Naive B cell (primary cell): ENCODE data around the gene BCOR. TPM values are rescaled to one million over a fixed set of nuclear protein-coding genes. Genes with fewer than 3 reads are reported as not detected.
A peak's percentile ranks its signal among the peaks of the same experiment; 100 is the strongest.

ENCODE experiments used
- ATAC-seq, 2 donors: fragments of 150-1000 bp; cut with Tn5 transposase; 2 replicates each; pipeline ENCODE4 v1.10.0; 2021; ENCODE audit warnings: low read depth in 2 of 2, mild to moderate bottlenecking in 2 of 2, moderate library complexity in 2 of 2
- DNase-seq: peaks from one replicate; pipeline ENCODE4 v3.0.0; 2022
- H3K27ac Mint-ChIP-seq, 6 donors: one replicate each; pipeline ENCODE4 v1.8.0; 2020 to 2022; ENCODE audit warnings: mild to moderate bottlenecking in 6 of 6, mixed read lengths in 6 of 6, moderate library complexity in 5 of 6, inconsistent platforms in 2 of 6
- H3K27me3 Mint-ChIP-seq, 3 donors: one replicate each; pipeline ENCODE4 v1.8.0; 2021 to 2022; ENCODE audit warnings: mixed read lengths in 3 of 3, mild to moderate bottlenecking in 1 of 3
- H3K36me3 Mint-ChIP-seq, 2 donors: one replicate each; pipeline ENCODE4 v1.8.0; 2020 to 2022; ENCODE audit warnings: mixed read lengths in 2 of 2, inconsistent platforms in 1 of 2, mild to moderate bottlenecking in 1 of 2
- H3K4me1 Mint-ChIP-seq, 3 donors: one replicate each; pipeline ENCODE4 v1.8.0; 2020 to 2022; ENCODE audit warnings: mixed read lengths in 3 of 3, inconsistent platforms in 1 of 3, mild to moderate bottlenecking in 1 of 3, moderate library complexity in 1 of 3
- H3K4me3 Mint-ChIP-seq, 8 donors: one replicate each; pipeline ENCODE4 v1.8.0; 2020 to 2022; ENCODE audit warnings: mild to moderate bottlenecking in 8 of 8, mixed read lengths in 8 of 8, moderate library complexity in 8 of 8, inconsistent platforms in 2 of 8
- H3K9me3 Mint-ChIP-seq, 7 donors: one replicate each; pipeline ENCODE4 v1.8.0; 2020 to 2022; ENCODE audit warnings: mixed read lengths in 7 of 7, mild to moderate bottlenecking in 5 of 7, inconsistent platforms in 2 of 7, moderate library complexity in 1 of 7
- polyA plus RNA-seq, 6 donors: library from polyadenylated mRNA; unstranded; fragments of 300-500 nt; fragmentation: Illumina TruSeq; gene quantifications; one replicate each; pipeline ENCODE4 v1.2.3, GENCODE V29; 2021; ENCODE audit warnings: low read depth in 6 of 6

BCOR gene
- polyA plus RNA-seq, 6 donors from 2014 or later: 3.4 to 15.5 (median 7.8) TPM

- peaks cover 44 to 85% (median 45%) of the 10 kb centered on the region in 3 donors for H3K4me1 Mint-ChIP-seq
- peak overlapping the region; percentile 74 to 89 (median 80) for H3K4me3 Mint-ChIP-seq
- H3K9me3 Mint-ChIP-seq: peaks cover 0 to 2% (median 0%) of the 10 kb centered on the region in 7 donors
- no peaks in the 10 kb centered on the region for H3K36me3 Mint-ChIP-seq
- DNase-seq: no peak
- H3K27me3 Mint-ChIP-seq: peaks cover 0 to 31% (median 0%) of the 10 kb centered on the region in 3 donors
- ATAC-seq: peak in 1 of 2 donors; percentile 10
- peak overlapping the region in 2 of 6 donors; percentile 62 to 69 for H3K27ac Mint-ChIP-seq
Measured at GRCh38 chrX:40084471-40085101, 13.2 kb downstream of the BCOR start.

DNA sequence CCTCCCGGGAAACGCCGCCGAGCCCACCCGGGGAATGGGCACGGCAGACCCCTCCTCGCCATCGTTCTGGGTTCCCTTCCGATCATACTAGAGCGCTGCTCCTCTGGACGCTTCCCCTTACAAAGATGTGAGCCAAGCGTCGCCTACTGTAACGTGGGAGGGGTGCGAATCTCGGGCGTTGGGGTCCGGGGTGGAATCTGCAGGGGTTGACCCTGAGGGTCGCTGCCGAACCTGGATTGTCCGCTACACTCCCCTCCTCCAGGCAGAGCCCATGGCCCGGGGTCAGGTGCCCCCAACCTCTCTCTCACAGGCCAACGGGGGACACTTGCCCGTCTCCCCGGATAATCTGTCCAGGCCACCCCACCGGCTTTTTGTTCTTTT, 13.8 kb downstream of the BCOR start:
- peak overlapping the region in 3 of 6 donors; percentile 59 to 85 (median 69) for H3K27ac Mint-ChIP-seq
- ATAC-seq (peak in 1 of 2 donors; percentile 22), DNase-seq (no peak)
- peaks cover 39 to 84% (median 39%) of the 10 kb centered on the region in 3 donors for H3K4me1 Mint-ChIP-seq
- H3K9me3 Mint-ChIP-seq: peaks cover 0 to 2% (median 0%) of the 10 kb centered on the region in 7 donors
- H3K4me3 Mint-ChIP-seq: peak overlapping the region; percentile 74 to 89 (median 80)
- H3K36me3 Mint-ChIP-seq: no peaks in the 10 kb centered on the region
- peaks cover 0 to 25% (median 0%) of the 10 kb centered on the region in 3 donors for H3K27me3 Mint-ChIP-seq

DNA sequence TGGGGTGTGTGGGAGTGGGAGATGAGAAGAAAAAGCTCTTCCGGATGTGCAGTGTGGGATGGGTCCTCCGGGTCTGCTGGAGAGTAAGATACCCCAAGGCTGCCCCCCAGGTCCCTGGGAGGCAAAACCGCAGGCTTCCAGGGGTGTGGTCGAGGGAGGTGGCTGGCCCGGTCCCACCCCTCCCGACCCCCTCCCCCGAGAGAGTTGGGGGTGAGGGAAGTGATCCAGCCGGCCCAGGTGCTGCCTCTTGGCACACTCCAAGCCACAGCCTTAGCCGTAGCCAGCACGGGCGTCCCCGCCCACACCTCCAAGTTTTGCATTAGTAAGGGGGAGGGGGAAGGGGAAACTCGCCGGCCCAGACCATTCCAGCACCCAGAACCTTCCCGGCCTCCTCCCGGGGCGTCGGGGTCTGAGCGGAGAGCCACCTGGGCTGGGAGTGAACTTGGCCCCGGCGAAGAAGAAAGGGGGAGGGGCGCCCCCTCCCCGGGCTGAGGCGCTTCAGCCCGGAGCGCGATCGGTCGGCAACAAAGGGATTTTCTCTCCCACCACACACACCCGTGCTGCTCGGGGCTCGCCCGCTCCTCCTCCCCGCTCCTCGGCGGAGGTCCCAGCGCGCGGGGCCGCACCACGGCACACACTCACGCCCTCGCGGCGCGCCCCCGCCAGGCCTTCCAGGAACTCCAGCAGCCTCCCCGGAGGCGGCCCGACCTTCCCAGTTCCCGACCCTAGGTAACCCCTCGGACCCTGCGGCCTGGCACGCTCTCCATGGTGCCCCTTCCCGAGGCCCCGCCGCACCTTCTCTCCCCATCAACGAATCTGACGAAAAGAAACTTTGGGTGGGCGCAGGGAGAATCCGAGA, 14.4 kb downstream of the BCOR start:
- Mint-ChIP-seq H3K27me3 (peaks cover 0 to 21% (median 0%) of the 10 kb centered on the region in 3 donors), H3K9me3 (peaks cover 0 to 1% (median 0%) of the 10 kb centered on the region in 7 donors), H3K4me3 (peak overlapping the region; percentile 74 to 89 (median 80)), H3K27ac (peak overlapping the region in 3 of 6 donors; percentile 16 to 85 (median 59)), H3K4me1 (peaks cover 34 to 78% (median 35%) of the 10 kb centered on the region in 3 donors), H3K36me3 (no peaks in the 10 kb centered on the region)
- DNase-seq (peak; percentile 39), ATAC-seq (peak; percentile 73)

DNA sequence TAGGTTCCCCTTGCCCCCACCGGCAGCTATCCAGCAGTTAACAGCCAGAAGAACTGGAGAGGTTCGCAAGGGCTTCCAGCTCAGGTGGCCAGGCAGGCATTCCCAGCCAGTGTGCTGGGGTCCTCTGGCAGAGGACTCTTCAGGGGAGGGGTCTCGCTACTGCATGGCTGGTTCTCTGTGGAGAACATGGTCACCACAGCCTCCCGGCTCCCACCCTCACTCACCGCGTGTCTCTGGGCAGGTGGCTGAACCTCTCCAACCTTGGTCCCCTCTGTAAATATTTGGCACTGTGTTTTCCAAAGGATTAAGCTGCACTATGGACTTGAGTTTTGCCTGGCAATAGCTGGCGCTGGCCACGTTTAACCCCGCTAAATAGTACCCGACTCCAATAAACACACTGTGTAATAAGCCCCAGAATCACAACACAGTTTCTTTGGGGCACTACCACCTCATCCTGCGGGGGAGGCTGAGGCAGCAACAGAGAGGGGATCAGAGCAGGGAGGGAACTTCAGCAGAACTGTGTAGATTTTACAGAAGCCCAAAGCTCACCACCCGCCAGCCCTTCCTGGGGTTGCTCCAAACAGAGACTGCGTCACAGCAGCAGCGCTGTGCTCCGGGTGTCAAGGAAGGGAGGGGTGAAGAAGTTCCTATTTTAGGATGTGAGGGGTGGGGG, 15.2 kb downstream of the BCOR start:
- Mint-ChIP-seq H3K27me3 (peaks cover 0 to 24% (median 0%) of the 10 kb centered on the region in 3 donors), H3K9me3 (peaks cover 0 to 1% (median 0%) of the 10 kb centered on the region in 7 donors), H3K4me1 (peaks cover 39 to 72% (median 41%) of the 10 kb centered on the region in 3 donors), H3K27ac (peak overlapping the region in 3 of 6 donors; percentile 12 to 76 (median 62)), H3K36me3 (no peaks in the 10 kb centered on the region), H3K4me3 (peak overlapping the region in 7 of 8 donors; percentile 39 to 83 (median 59))
- no peak for DNase-seq
- ATAC-seq: peak; percentile 26 to 39

DNA sequence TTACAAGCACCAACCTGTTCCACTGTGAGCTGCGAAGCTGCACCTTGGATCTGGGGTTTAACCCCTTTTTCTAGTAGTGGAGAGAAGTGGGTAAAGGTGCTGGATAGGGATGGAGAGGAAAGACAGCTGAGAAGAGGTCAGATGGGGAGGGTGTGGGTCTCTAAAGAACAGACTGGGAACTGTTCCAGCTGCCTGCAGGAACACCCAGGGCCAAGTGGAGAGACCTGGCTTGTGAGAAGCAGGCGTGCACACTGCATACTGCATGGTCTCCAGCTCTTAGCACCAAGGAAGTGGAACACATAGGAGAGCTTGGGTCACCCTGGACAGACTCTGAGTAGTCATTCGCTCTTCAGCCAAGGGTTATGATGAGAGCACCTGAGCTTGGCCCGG, 16.1 kb downstream of the BCOR start:
- Mint-ChIP-seq H3K9me3 (peaks cover 0 to 1% (median 0%) of the 10 kb centered on the region in 7 donors), H3K4me3 (peak overlapping the region in 5 of 8 donors; percentile 12 to 66 (median 52)), H3K36me3 (no peaks in the 10 kb centered on the region), H3K27ac (peak overlapping the region in 2 of 6 donors; percentile 70 to 91), H3K27me3 (peaks cover 0 to 19% (median 0%) of the 10 kb centered on the region in 3 donors), H3K4me1 (peaks cover 36 to 66% (median 40%) of the 10 kb centered on the region in 3 donors)
- DNase-seq: no peak
- ATAC-seq: no peak

DNA sequence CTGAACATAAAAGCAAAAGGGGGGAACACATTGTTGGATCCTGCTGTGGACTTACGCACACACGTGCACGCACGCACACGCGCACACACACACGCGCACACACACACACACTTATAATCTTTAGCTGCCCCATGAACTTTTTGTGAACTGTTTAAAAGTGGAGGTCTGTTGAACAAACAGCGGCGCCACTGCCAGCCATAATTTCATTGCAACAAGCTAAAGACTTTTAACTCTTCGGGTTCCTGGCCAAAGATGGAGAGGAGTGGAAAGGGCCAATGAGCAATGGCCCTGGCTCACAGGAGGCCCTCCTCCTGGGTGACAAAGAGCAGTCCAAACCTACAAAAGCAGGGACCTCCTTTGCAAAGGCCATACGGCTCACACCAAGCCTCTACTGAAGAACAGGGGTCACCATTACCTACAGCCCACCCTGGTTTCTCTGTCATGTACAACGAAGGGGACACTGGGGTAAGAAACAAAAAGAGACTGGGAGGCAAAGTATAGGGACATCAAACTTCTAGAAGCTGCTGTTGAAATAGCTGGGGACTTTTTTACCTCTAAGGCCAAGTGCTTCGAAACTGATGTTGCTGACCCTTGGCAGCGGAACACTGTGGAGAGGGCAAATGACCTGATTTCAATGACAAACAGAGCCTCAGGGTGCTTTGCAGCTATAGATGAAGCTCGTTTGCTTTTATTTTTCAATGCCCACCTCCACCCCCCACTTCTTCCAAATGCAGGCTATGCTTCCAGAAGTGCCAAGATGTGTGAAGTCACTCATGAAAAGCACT, 16.7 kb downstream of the BCOR start:
- Mint-ChIP-seq H3K4me1 (peaks cover 30 to 63% (median 38%) of the 10 kb centered on the region in 3 donors), H3K4me3 (peak overlapping the region in 3 of 8 donors; percentile 12 to 66 (median 62)), H3K27me3 (peaks cover 0 to 13% (median 0%) of the 10 kb centered on the region in 3 donors), H3K27ac (peak overlapping the region in 2 of 6 donors; percentile 92), H3K36me3 (no peaks in the 10 kb centered on the region), H3K9me3 (peaks cover 0 to 4% (median 0%) of the 10 kb centered on the region in 7 donors)
- DNase-seq (no peak), ATAC-seq (no peak)

DNA sequence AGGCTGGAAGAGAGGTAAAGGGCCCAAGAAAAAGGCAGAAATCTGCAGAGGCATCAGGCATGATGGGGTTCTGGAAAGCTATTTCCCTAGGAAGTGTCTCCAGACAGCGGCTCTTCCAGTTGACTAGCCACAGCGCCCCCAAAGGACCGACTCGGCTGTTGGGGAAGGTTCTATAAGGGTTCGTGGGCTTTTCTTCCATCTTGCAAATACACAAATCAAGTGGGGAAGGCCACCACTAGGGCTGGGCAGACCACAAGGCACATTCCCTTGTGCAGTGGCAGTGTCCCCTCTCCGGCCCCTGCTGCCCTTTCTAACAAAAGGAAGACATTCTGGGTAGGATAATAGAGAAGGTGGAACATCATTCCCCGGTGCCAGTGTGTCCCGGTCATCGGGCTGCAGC, 18.2 kb downstream of the BCOR start:
- H3K27ac Mint-ChIP-seq: peak overlapping the region in 2 of 6 donors; percentile 66 to 78
- H3K9me3 Mint-ChIP-seq: peaks cover 0 to 4% (median 0%) of the 10 kb centered on the region in 7 donors
- DNase-seq (no peak), ATAC-seq (no peak)
- peak overlapping the region in 1 of 8 donors; percentile 16 for H3K4me3 Mint-ChIP-seq
- no peaks in the 10 kb centered on the region for H3K36me3 Mint-ChIP-seq
- H3K4me1 Mint-ChIP-seq: peaks cover 19 to 49% (median 29%) of the 10 kb centered on the region in 3 donors
- peaks cover 0 to 13% (median 0%) of the 10 kb centered on the region in 3 donors for H3K27me3 Mint-ChIP-seq

DNA sequence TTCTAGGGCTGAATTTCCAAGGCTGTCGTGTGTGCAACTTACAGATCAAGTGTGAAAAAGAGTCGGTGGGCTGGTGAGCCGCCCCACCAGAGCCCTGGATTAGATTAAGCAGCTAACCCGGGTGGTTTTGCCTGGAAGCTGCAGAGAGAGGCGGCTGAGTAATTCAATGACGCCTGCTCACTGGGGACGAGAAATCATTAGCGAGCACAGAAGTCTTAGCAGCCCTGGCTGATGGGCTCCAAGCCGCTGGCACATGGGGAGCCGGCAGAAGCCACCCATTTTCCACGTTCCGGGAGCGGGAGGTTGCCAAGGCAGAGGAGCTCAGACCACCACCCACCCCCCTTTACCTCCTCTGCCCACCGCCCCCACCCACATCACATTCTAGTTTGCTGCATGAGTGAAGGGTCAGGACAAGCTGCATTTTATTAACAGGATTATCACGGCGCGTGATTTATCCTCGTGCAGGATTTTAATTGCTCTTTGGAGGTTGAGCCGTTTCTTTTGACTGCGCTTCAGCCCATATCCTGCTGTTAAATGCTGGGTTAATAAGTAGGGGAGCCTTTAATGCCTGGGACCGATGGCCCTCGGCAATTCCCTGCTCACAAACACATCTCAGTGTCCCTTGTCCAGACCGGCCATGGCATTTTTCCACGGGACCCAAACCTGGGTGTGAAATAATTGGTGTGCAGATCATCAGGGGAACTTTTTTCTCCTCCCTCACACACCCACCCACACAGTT, 19.1 kb downstream of the BCOR start:
- no peak for ATAC-seq
- Mint-ChIP-seq H3K4me1 (peaks cover 17 to 41% (median 22%) of the 10 kb centered on the region in 3 donors), H3K36me3 (no peaks in the 10 kb centered on the region), H3K4me3 (no peak overlapping the region), H3K27me3 (peaks cover 0 to 13% (median 0%) of the 10 kb centered on the region in 3 donors), H3K27ac (peak overlapping the region in 1 of 6 donors; percentile 86), H3K9me3 (peaks cover 0 to 4% (median 0%) of the 10 kb centered on the region in 7 donors)
- DNase-seq: no peak

DNA sequence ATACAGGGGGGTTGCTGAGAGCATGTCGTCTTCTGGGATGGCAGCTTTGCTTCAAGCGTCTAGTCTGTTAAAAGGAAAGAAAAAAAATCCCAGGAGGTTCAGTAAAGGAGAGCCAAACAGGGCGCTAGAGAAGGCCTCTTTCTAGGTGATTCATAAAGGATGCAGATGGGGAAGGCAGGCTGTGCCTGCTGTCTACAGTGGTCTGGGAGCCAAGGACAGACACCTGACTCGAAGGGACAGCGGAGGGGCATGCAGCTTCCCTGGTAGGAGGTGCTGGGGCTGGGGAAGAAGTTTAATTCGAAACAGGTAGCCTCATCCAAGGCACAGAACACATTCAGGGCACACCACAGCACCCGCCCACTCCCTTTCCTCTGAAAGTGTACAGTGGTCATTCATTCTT, 19.9 kb downstream of the BCOR start:
- Mint-ChIP-seq H3K27ac (peak overlapping the region in 2 of 6 donors; percentile 73 to 86), H3K4me1 (peaks cover 17 to 40% (median 22%) of the 10 kb centered on the region in 3 donors)

GRCh38 chrX:40076750-40077575, 20.8 kb downstream of the BCOR start:
- H3K4me3 Mint-ChIP-seq: no peak overlapping the region
- H3K27ac Mint-ChIP-seq: peak overlapping the region in 1 of 6 donors; percentile 34
- no peaks in the 10 kb centered on the region for H3K36me3 Mint-ChIP-seq
- H3K9me3 Mint-ChIP-seq: peaks cover 0 to 4% (median 0%) of the 10 kb centered on the region in 7 donors
- peaks cover 0 to 13% (median 0%) of the 10 kb centered on the region in 3 donors for H3K27me3 Mint-ChIP-seq
- ATAC-seq (no peak), DNase-seq (no peak)
- H3K4me1 Mint-ChIP-seq: peaks cover 15 to 31% (median 16%) of the 10 kb centered on the region in 3 donors

More for the DNA sequence above, 19.9 kb downstream of the BCOR start:
- peaks cover 0 to 13% (median 0%) of the 10 kb centered on the region in 3 donors for H3K27me3 Mint-ChIP-seq
- peaks cover 0 to 4% (median 0%) of the 10 kb centered on the region in 7 donors for H3K9me3 Mint-ChIP-seq
- no peaks in the 10 kb centered on the region for H3K36me3 Mint-ChIP-seq
- peak overlapping the region in 2 of 8 donors; percentile 15 to 27 for H3K4me3 Mint-ChIP-seq
- ATAC-seq (no peak), DNase-seq (no peak)

- Mint-ChIP-seq H3K4me1 (peaks cover 10 to 14% (median 10%) of the 10 kb centered on the region in 3 donors), H3K4me3 (no peak overlapping the region), H3K9me3 (peaks cover 0 to 3% (median 0%) of the 10 kb centered on the region in 7 donors), H3K27me3 (peaks cover 0 to 8% (median 0%) of the 10 kb centered on the region in 3 donors), H3K36me3 (no peaks in the 10 kb centered on the region), H3K27ac (no peak overlapping the region)
- ATAC-seq: no peak
- DNase-seq: no peak
Measured at GRCh38 chrX:40074959-40075332, 22.8 kb downstream of the BCOR start.
